Body of pancreas (tissue), 4 donors: Measurements from ENCODE around the gene TFEC.

Source experiments
- CTCF ChIP-seq, 7 experiments: fragments of 450-650 bp in 4 of 7; fragments of 200-600 bp in 3 of 7; sonication (generic) in 3 of 7; IDR thresholded peaks; one replicate each; pipeline ENCODE4 v1.5.1; 2016 to 2019; ENCODE audit warnings: antibody characterized with exemption in 7 of 7
- POLR2A ChIP-seq, 3 donors: fragments of 450-650 bp; IDR thresholded peaks; one replicate each; pipeline ENCODE4 v1.6.1; 2016; ENCODE audit warnings: antibody characterized with exemption in 3 of 3, mild to moderate bottlenecking in 2 of 3

GRCh38 chr7:115965796-115966475 lies 64.6 kb downstream of the TFEC start:
- TF ChIP-seq CTCF (IDR thresholded peaks at IDR 0.05) = no peak
- TF ChIP-seq POLR2A (IDR thresholded peaks at IDR 0.05) = no peak
